Measurements from ENCODE around the gene LYG1.

LYG1 gene

DNA sequence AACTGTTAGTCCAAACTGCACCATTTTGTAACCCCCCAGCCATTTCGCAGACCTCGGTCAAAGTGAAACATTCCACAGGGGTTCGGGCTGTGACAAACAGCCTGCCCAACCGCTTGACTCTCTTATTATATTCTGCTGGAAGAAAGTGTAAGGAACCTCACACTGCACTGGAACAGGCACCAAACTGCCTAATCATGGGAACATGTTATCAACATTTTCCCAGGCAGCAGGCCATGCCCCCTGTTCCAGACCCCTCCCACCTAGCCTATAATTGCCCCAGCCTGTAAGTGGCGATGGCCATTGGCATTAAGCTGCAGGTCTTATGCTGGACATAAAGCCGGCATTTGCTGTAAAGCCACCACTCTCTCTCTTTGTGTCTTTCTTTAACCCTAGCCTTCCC is 62.4 kb downstream of the LYG1 start:
- Mint-ChIP-seq H3K27ac (no peak overlapping the region), H3K36me3 (ENCODE audit: low read depth) (no peaks in the 10 kb centered on the region), H3K27me3 (no peaks in the 10 kb centered on the region), H3K4me3 (no peak overlapping the region), H3K9me3 (no peaks in the 10 kb centered on the region), H3K4me1 (ENCODE audit: low read depth) (no peaks in the 10 kb centered on the region)

Measured in stimulated activated naive CD8-positive, alpha-beta T cell treated with anti-CD3 and anti-CD28 coated beads, Interleukin-15, Interleukin-2, amounts not matched to agents 100 ng/mL and 50 ng/mL, for 24 hours (primary cell).